Neural progenitor cell (in vitro differentiated cells): ENCODE results near the gene MAP4K1. TPM values are rescaled to one million over a fixed set of nuclear protein-coding genes. Genes with fewer than 3 reads are reported as not detected.

Source experiments
- DNase-seq: peaks from one replicate; pipeline ENCODE4 v3.0.0-alpha.2; 2016; ENCODE audit warnings: low spot score
- H2AFZ ChIP-seq: fragments of 200-600 bp; sonication (generic); replicated peaks from 2 replicates; pipeline ENCODE4 v1.6.1; 2016; ENCODE audit warnings: antibody characterized with exemption
- H3F3A ChIP-seq: fragments of 200-600 bp; sonication (generic); 2 replicates; pipeline ENCODE4 v1.6.1; 2016; ENCODE audit warnings: antibody characterized with exemption, low read depth
- H3K27ac ChIP-seq: fragments of 200-600 bp; sonication (generic); 2 replicates; pipeline ENCODE4 v1.5.1; 2016; ENCODE audit warnings: mild to moderate bottlenecking
- H3K27me3 ChIP-seq: fragments of 200-600 bp; sonication (generic); 2 replicates; pipeline ENCODE4 v1.6.1; 2016; ENCODE audit warnings: mild to moderate bottlenecking, moderate library complexity
- H3K36me3 ChIP-seq: fragments of 200-600 bp; sonication (generic); 2 replicates; pipeline ENCODE4 v1.5.1; 2016
- H3K4me1 ChIP-seq: fragments of 200-600 bp; sonication (generic); 2 replicates; pipeline ENCODE4 v1.6.1; 2016; ENCODE audit warnings: mixed run types
- H3K4me2 ChIP-seq: fragments of 200-600 bp; sonication (generic); 2 replicates; pipeline ENCODE4 v1.6.1; 2016
- H3K4me3 ChIP-seq: fragments of 200-600 bp; sonication (generic); 2 replicates; pipeline ENCODE4 v1.5.1; 2016
- H3K79me2 ChIP-seq: fragments of 200-600 bp; sonication (generic); 2 replicates; pipeline ENCODE4 v1.6.1; 2016; ENCODE audit warnings: low read depth
- H3K9ac ChIP-seq: fragments of 200-600 bp; sonication (generic); 2 replicates; pipeline ENCODE4 v1.6.1; 2016
- H3K9me3 ChIP-seq: fragments of 200-600 bp; sonication (generic); 2 replicates; pipeline ENCODE4 v1.5.1; 2016; ENCODE audit warnings: low read depth
- H4K20me1 ChIP-seq: fragments of 200-600 bp; sonication (generic); 2 replicates; pipeline ENCODE4 v1.6.1; 2016; ENCODE audit warnings: low read depth
- H3K27ac Mint-ChIP-seq: 3 replicates; pipeline ENCODE4 v1.8.0; 2021; ENCODE audit warnings: mixed read lengths
- H3K27me3 Mint-ChIP-seq: 2 replicates; pipeline ENCODE4 v1.8.0; 2022; ENCODE audit warnings: low read depth, mild to moderate bottlenecking, inconsistent platforms, moderate library complexity, mixed read lengths; ENCODE audit not compliant: insufficient read depth
- H3K36me3 Mint-ChIP-seq: 3 replicates; pipeline ENCODE4 v1.8.0; 2021; ENCODE audit warnings: mixed read lengths
- H3K4me1 Mint-ChIP-seq: 3 replicates; pipeline ENCODE4 v1.8.0; 2021; ENCODE audit warnings: mixed read lengths
- H3K4me3 Mint-ChIP-seq: 3 replicates; pipeline ENCODE4 v1.8.0; 2021; ENCODE audit warnings: mild to moderate bottlenecking, moderate library complexity, mixed read lengths
- H3K9me3 Mint-ChIP-seq: 3 replicates; pipeline ENCODE4 v1.8.0; 2020; ENCODE audit warnings: mixed read lengths
- CTCF ChIP-seq: fragments of 200-600 bp; sonication (generic); IDR thresholded peaks from 2 replicates; pipeline ENCODE4 v1.5.1; 2017; ENCODE audit warnings: antibody characterized with exemption, mild to moderate bottlenecking
- EZH2 ChIP-seq: fragments of 200-600 bp; sonication (generic); IDR thresholded peaks from 2 replicates; pipeline ENCODE4 v1.6.1; 2017; ENCODE audit warnings: antibody characterized with exemption, mild to moderate bottlenecking, moderate library complexity
- EZH2phosphoT487 ChIP-seq: fragments of 200-600 bp; sonication (generic); IDR thresholded peaks from 2 replicates; pipeline ENCODE4 v1.6.1; 2017; ENCODE audit warnings: antibody characterized with exemption
- total RNA-seq: library from RNA; depleted of rRNA; stranded (reverse); fragments of >200 nt; gene quantifications from 2 replicates; pipeline ENCODE4 v1.2.3, GENCODE V29; 2015; ENCODE audit warnings: low replicate concordance

The MAP4K1 gene
- total RNA-seq: 1.9 and 3.6 TPM in 2 replicates

- peaks cover 2% of the 10 kb centered on the region for H3K27me3 Mint-ChIP-seq
- Histone ChIP-seq H3K4me3 (peak within 1 kb of the TSS; percentile 76), H3K79me2 (peaks cover 25% of the 10 kb centered on the region), H3K4me2 (peak within 1 kb of the TSS; percentile 85), H3K9ac (peak within 1 kb of the TSS; percentile 48), H3F3A (peaks cover 11% of the 10 kb centered on the region), H3K9me3 (no peaks in the 10 kb centered on the region), H3K36me3 (peaks cover 5% of the 10 kb centered on the region), H2AFZ (peak within 1 kb of the TSS; percentile 44), H3K27me3 (no peaks in the 10 kb centered on the region), H3K27ac (no peak within 1 kb of the TSS), H3K4me1 (peaks cover 10% of the 10 kb centered on the region), H4K20me1 (peaks cover 6% of the 10 kb centered on the region)
- H3K4me1 Mint-ChIP-seq: peaks cover 19% of the 10 kb centered on the region
- peaks cover 9% of the 10 kb centered on the region for H3K36me3 Mint-ChIP-seq
- no peak for TF ChIP-seq EZH2phosphoT487
- no peak for TF ChIP-seq CTCF
- TF ChIP-seq EZH2: no peak
- H3K9me3 Mint-ChIP-seq: no peaks in the 10 kb centered on the region
- peak within 1 kb of the TSS; percentile 50 for H3K27ac Mint-ChIP-seq
- peak; percentile 20 for DNase-seq
- H3K4me3 Mint-ChIP-seq: peak within 1 kb of the TSS; percentile 100
Observed at GRCh38 chr19:38617764-38618589, at the start of gene MAP4K1. Gene MAP4K1 (minus strand): TSS chr19:38617953. CDS start chr19:38617895, 58 bp downstream.

GRCh38 chr19:38666663-38667511, 49.1 kb upstream of the MAP4K1 start:
- H3K27me3 Mint-ChIP-seq: peaks cover 4% of the 10 kb centered on the region
- H3K27ac Mint-ChIP-seq: peak overlapping the region; percentile 82
- H3F3A ChIP-seq: peaks cover 44% of the 10 kb centered on the region
- peak overlapping the region; percentile 93 for H3K27ac ChIP-seq
- no peaks in the 10 kb centered on the region for H3K27me3 ChIP-seq
- H3K4me3 ChIP-seq: peak overlapping the region; percentile 3
- no peaks in the 10 kb centered on the region for H3K9me3 Mint-ChIP-seq
- no peaks in the 10 kb centered on the region for H3K36me3 ChIP-seq
- no peak overlapping the region for H3K4me3 Mint-ChIP-seq
- H4K20me1 ChIP-seq: peaks cover 100% of the 10 kb centered on the region
- TF ChIP-seq EZH2: no peak
- no peak for TF ChIP-seq EZH2phosphoT487
- TF ChIP-seq CTCF: no peak
- H2AFZ ChIP-seq: no peak overlapping the region
- H3K4me1 ChIP-seq: peaks cover 59% of the 10 kb centered on the region
- DNase-seq: peak; percentile 58
- peaks cover 5% of the 10 kb centered on the region for H3K36me3 Mint-ChIP-seq
- H3K79me2 ChIP-seq: peaks cover 99% of the 10 kb centered on the region
- H3K9ac ChIP-seq: no peak overlapping the region
- no peaks in the 10 kb centered on the region for H3K9me3 ChIP-seq
- H3K4me2 ChIP-seq: peak overlapping the region; percentile 68
- H3K4me1 Mint-ChIP-seq: peaks cover 79% of the 10 kb centered on the region

GRCh38 chr19:38665950-38666662, 48.4 kb upstream of the MAP4K1 start:
- no peaks in the 10 kb centered on the region for H3K9me3 Mint-ChIP-seq
- peak; percentile 85 for DNase-seq
- Histone ChIP-seq H3K4me3 (peak overlapping the region; percentile 3), H3K79me2 (peaks cover 98% of the 10 kb centered on the region), H3K27me3 (no peaks in the 10 kb centered on the region), H3K9me3 (no peaks in the 10 kb centered on the region), H3K9ac (no peak overlapping the region), H3K4me1 (peaks cover 59% of the 10 kb centered on the region), H3F3A (peaks cover 37% of the 10 kb centered on the region), H4K20me1 (peaks cover 98% of the 10 kb centered on the region), H3K4me2 (peak overlapping the region; percentile 68), H3K27ac (peak overlapping the region; percentile 93), H3K36me3 (no peaks in the 10 kb centered on the region), H2AFZ (no peak overlapping the region)
- TF ChIP-seq CTCF (no peak), EZH2phosphoT487 (no peak), EZH2 (no peak)
- H3K27me3 Mint-ChIP-seq: peaks cover 6% of the 10 kb centered on the region
- peaks cover 7% of the 10 kb centered on the region for H3K36me3 Mint-ChIP-seq
- peak overlapping the region; percentile 82 for H3K27ac Mint-ChIP-seq
- peaks cover 78% of the 10 kb centered on the region for H3K4me1 Mint-ChIP-seq
- peak overlapping the region; percentile 52 for H3K4me3 Mint-ChIP-seq
